H9 (cell line): ENCODE measurements around the gene HECTD3. TPM values are rescaled to one million over a fixed set of nuclear protein-coding genes. Genes with fewer than 3 reads are reported as not detected.

Experiments used
- DNase-seq: peaks from one replicate; pipeline ENCODE4 v3.0.0-alpha.2; 2017
- H2AFZ ChIP-seq: one replicate; pipeline ENCODE4 v1.6.1; 2013; ENCODE audit warnings: mild to moderate bottlenecking, low read length, control low read depth, moderate library complexity
- H2AK5ac ChIP-seq: 2 replicates; pipeline ENCODE4 v1.6.1; 2013; ENCODE audit warnings: low read length, control low read depth, mixed read lengths; ENCODE audit not compliant: insufficient read length
- H2BK120ac ChIP-seq: one replicate; pipeline ENCODE4 v1.6.1; 2013; ENCODE audit warnings: low read depth, mild to moderate bottlenecking, low read length, control low read depth, inconsistent platforms; ENCODE audit not compliant: poor library complexity, severe bottlenecking
- H2BK12ac ChIP-seq: 2 replicates; pipeline ENCODE4 v1.6.1; 2013; ENCODE audit warnings: low read length, control low read depth, mixed read lengths, low read depth; ENCODE audit not compliant: insufficient read length
- H2BK15ac ChIP-seq: 2 replicates; pipeline ENCODE4 v1.6.1; 2013; ENCODE audit warnings: low read depth, low read length, control low read depth
- H2BK20ac ChIP-seq: one replicate; pipeline ENCODE4 v1.6.1; 2013; ENCODE audit warnings: low read depth, mild to moderate bottlenecking, low read length, control low read depth, inconsistent platforms; ENCODE audit not compliant: poor library complexity, severe bottlenecking
- H2BK5ac ChIP-seq: 2 replicates; pipeline ENCODE4 v1.6.1; 2013; ENCODE audit warnings: low read length, control low read depth, mixed read lengths; ENCODE audit not compliant: insufficient read length
- H3K14ac ChIP-seq: 2 replicates; pipeline ENCODE4 v1.6.1; 2013; ENCODE audit warnings: low read length, control low read depth; ENCODE audit not compliant: insufficient read depth
- H3K18ac ChIP-seq: 2 replicates; pipeline ENCODE4 v1.6.1; 2013; ENCODE audit warnings: low read depth, mild to moderate bottlenecking, mixed read lengths, low read length, control low read depth; ENCODE audit not compliant: insufficient read length
- H3K23ac ChIP-seq: 2 replicates; pipeline ENCODE4 v1.6.1; 2013; ENCODE audit warnings: low read length, control low read depth, mixed read lengths, low read depth; ENCODE audit not compliant: insufficient read length
- H3K23me2 ChIP-seq: 2 replicates; pipeline ENCODE4 v1.6.1; 2013; ENCODE audit warnings: low read depth, mild to moderate bottlenecking, mixed read lengths, low read length, control low read depth; ENCODE audit not compliant: insufficient read length, poor library complexity, severe bottlenecking
- H3K27ac ChIP-seq: 2 replicates; pipeline ENCODE4 v1.5.1; 2013; ENCODE audit warnings: low read length, control low read depth, mixed read lengths, low read depth; ENCODE audit not compliant: insufficient read length
- H3K27me3 ChIP-seq: 2 replicates; pipeline ENCODE4 v1.6.1; 2013; ENCODE audit warnings: low read length, control low read depth, inconsistent platforms; ENCODE audit not compliant: insufficient read depth
- H3K4ac ChIP-seq: 2 replicates; pipeline ENCODE4 v1.6.1; 2013; ENCODE audit warnings: low read depth, mild to moderate bottlenecking, control low read depth, inconsistent platforms, low read length, moderate library complexity
- H3K4me1 ChIP-seq: 2 replicates; pipeline ENCODE4 v1.6.1; 2013; ENCODE audit warnings: low read length, control low read depth, inconsistent platforms; ENCODE audit not compliant: insufficient read depth
- H3K4me2 ChIP-seq: 2 replicates; pipeline ENCODE4 v1.6.1; 2013; ENCODE audit warnings: low read length, control low read depth, mixed read lengths; ENCODE audit not compliant: insufficient read length, insufficient read depth
- H3K56ac ChIP-seq: 2 replicates; pipeline ENCODE4 v1.6.1; 2013; ENCODE audit warnings: low read depth, mild to moderate bottlenecking, mixed read lengths, low read length, control low read depth; ENCODE audit not compliant: insufficient read length
- H3K79me1 ChIP-seq: 2 replicates; pipeline ENCODE4 v1.6.1; 2013; ENCODE audit warnings: low read depth, mild to moderate bottlenecking, moderate library complexity, low read length, control low read depth, inconsistent platforms; ENCODE audit not compliant: insufficient read depth, poor library complexity, severe bottlenecking
- H3K79me2 ChIP-seq: 2 replicates; pipeline ENCODE4 v1.6.1; 2013; ENCODE audit warnings: low read length, control low read depth, inconsistent platforms; ENCODE audit not compliant: insufficient read depth
- H3K9ac ChIP-seq: 2 replicates; pipeline ENCODE4 v1.6.1; 2013; ENCODE audit warnings: low read length, control low read depth, mixed read lengths; ENCODE audit not compliant: insufficient read length; ENCODE audit errors: extremely low read depth
- H3K9me3 ChIP-seq: one replicate; pipeline ENCODE4 v1.6.1; 2013; ENCODE audit warnings: low read depth, low read length, inconsistent platforms; ENCODE audit not compliant: control insufficient read depth
- H3T11ph ChIP-seq: one replicate; pipeline ENCODE4 v1.6.1; 2013; ENCODE audit warnings: mild to moderate bottlenecking, low read length, control low read depth, inconsistent platforms
- H4K20me1 ChIP-seq: one replicate; pipeline ENCODE4 v1.6.1; 2013; ENCODE audit not compliant: control insufficient read depth, insufficient read length, insufficient read depth
- H4K5ac ChIP-seq: 2 replicates; pipeline ENCODE4 v1.6.1; 2013; ENCODE audit warnings: low read depth, mild to moderate bottlenecking, mixed read lengths, low read length, control low read depth; ENCODE audit not compliant: insufficient read length
- H4K8ac ChIP-seq: replicated peaks from 2 replicates; pipeline ENCODE4 v1.6.1; 2013; ENCODE audit warnings: low read length, control low read depth, mixed read lengths, low read depth; ENCODE audit not compliant: insufficient read length
- H4K91ac ChIP-seq: 2 replicates; pipeline ENCODE4 v1.6.1; 2013; ENCODE audit warnings: low read depth, mild to moderate bottlenecking, moderate library complexity, mixed read lengths, low read length, control low read depth; ENCODE audit not compliant: insufficient read length
- H3K27ac Mint-ChIP-seq, 3 experiments: 2 replicates in 2 of 3; 3 replicates in 1 of 3; pipeline ENCODE4 v1.8.0; 2020 to 2021; ENCODE audit warnings: mixed read lengths in 3 of 3, mild to moderate bottlenecking in 1 of 3, moderate library complexity in 1 of 3
- H3K27me3 Mint-ChIP-seq: 2 replicates; pipeline ENCODE4 v1.8.0; 2021; ENCODE audit warnings: low read depth, mild to moderate bottlenecking, moderate library complexity, mixed read lengths
- H3K36me3 Mint-ChIP-seq, 3 experiments: 2 replicates in 2 of 3; 3 replicates in 1 of 3; pipeline ENCODE4 v1.8.0; 2020 to 2021; ENCODE audit warnings: low read depth in 3 of 3, mixed read lengths in 3 of 3; ENCODE audit not compliant: insufficient read depth in 1 of 3
- H3K4me1 Mint-ChIP-seq, 2 experiments: 2 replicates each; pipeline ENCODE4 v1.8.0; 2020; ENCODE audit warnings: mixed read lengths in 2 of 2
- H3K4me3 Mint-ChIP-seq, 2 experiments: 2 replicates in 1 of 2; 3 replicates in 1 of 2; pipeline ENCODE4 v1.8.0; 2020 to 2021; ENCODE audit warnings: mild to moderate bottlenecking in 2 of 2, mixed read lengths in 2 of 2, moderate library complexity in 1 of 2
- H3K9me3 Mint-ChIP-seq, 2 experiments: 2 replicates in 1 of 2; 3 replicates in 1 of 2; pipeline ENCODE4 v1.8.0; 2020; ENCODE audit warnings: mild to moderate bottlenecking in 2 of 2, mixed read lengths in 2 of 2, moderate library complexity in 1 of 2
- WGBS: extraction: QIAGEN DNeasy Blood & Tissue Kit; methylation state at CpG from one replicate; pipeline ENCODE4 v1.1.7; 2013; ENCODE audit warnings: missing lambda C conversion rate, low lambda C conversion rate, mixed read lengths; ENCODE audit not compliant: insufficient read length; ENCODE audit errors: extremely low coverage; 5-methylcytosine and 5-hydroxymethylcytosine counted together
- total RNA-seq: library from RNA; stranded (reverse); gene quantifications from 2 replicates; pipeline ENCODE4 v1.2.1, GENCODE V29; 2021
- TF ChIP-seq, protein P1 (sequence below): fragments of 200-600 bp; sonication (generic); conservative IDR thresholded peaks from 3 replicates; pipeline ENCODE4 v1.8.0; 2021; ENCODE audit warnings: antibody characterized with exemption, mild to moderate bottlenecking

The HECTD3 gene
- total RNA-seq, 1 experiment from 2014 or later, result 36.0 TPM

DNA sequence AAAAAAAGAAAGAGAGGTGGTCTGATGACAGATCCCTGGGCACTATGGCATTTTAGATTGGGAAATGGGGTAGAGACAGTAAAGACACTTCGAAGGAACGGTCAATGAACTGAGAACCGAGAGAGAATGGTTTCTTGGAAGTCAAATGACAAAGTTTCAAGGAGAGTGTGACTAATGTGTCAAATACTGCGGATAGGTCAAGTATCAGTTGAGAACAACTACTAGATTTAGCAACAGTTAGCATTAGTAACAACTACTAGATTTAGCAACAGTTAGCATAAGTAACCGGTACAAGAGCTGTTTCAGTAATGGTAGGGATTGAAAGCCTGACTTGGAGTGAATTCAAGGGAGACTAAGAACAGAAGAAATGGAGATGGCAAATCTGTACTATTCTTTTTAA is 35.9 kb upstream of the HECTD3 start:
- Histone ChIP-seq H2AK5ac (no peak overlapping the region), H4K91ac (no peak overlapping the region), H3K4ac (no peak overlapping the region), H3K4me2 (no peak overlapping the region), H2BK15ac (no peak overlapping the region), H3K23ac (no peak overlapping the region), H4K8ac (no peak overlapping the region), H3K27ac (no peak overlapping the region), H3K27me3 (no peaks in the 10 kb centered on the region), H3T11ph (no peak overlapping the region), H3K79me2 (no peaks in the 10 kb centered on the region), H3K14ac (no peak overlapping the region), H2BK120ac (no peak overlapping the region), H4K20me1 (no peaks in the 10 kb centered on the region), H3K18ac (no peak overlapping the region), H3K4me1 (peaks cover 2% of the 10 kb centered on the region; the same call in 1 of the 2 replicates), H2BK12ac (no peak overlapping the region), H3K23me2 (no peaks in the 10 kb centered on the region), H3K56ac (no peak overlapping the region), H2AFZ (no peak overlapping the region), H4K5ac (no peak overlapping the region), H3K9ac (no peak overlapping the region), H3K79me1 (no peaks in the 10 kb centered on the region), H2BK5ac (no peak overlapping the region), H2BK20ac (no peak overlapping the region), H3K9me3 (no peaks in the 10 kb centered on the region)
- Mint-ChIP-seq H3K27ac (no peak overlapping the region), H3K4me1 (peaks cover 6 to 12% of the 10 kb centered on the region in 2 experiments), H3K36me3 (no peaks in the 10 kb centered on the region), H3K9me3 (no peaks in the 10 kb centered on the region), H3K4me3 (no peak overlapping the region), H3K27me3 (no peaks in the 10 kb centered on the region)
- TF ChIP-seq, protein P1, sequence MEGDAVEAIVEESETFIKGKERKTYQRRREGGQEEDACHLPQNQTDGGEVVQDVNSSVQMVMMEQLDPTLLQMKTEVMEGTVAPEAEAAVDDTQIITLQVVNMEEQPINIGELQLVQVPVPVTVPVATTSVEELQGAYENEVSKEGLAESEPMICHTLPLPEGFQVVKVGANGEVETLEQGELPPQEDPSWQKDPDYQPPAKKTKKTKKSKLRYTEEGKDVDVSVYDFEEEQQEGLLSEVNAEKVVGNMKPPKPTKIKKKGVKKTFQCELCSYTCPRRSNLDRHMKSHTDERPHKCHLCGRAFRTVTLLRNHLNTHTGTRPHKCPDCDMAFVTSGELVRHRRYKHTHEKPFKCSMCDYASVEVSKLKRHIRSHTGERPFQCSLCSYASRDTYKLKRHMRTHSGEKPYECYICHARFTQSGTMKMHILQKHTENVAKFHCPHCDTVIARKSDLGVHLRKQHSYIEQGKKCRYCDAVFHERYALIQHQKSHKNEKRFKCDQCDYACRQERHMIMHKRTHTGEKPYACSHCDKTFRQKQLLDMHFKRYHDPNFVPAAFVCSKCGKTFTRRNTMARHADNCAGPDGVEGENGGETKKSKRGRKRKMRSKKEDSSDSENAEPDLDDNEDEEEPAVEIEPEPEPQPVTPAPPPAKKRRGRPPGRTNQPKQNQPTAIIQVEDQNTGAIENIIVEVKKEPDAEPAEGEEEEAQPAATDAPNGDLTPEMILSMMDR, result no peak
- no peak for DNase-seq
- no CpG with 5 or more reads among the region's 5 CpGs for WGBS
